GM21360 (cell line): ENCODE data around the gene SSTR4.
"Not testable (repeated sequence)": the region's sequence is repeated elsewhere in the genome, so short reads cannot be mapped to it uniquely, and the experiment has no call there.

Experiments used
- ATAC-seq: cut with Tn5 transposase; IDR thresholded peaks from one replicate; pipeline ENCODE4 v1.9.1; 2021; ENCODE audit warnings: mild to moderate bottlenecking, moderate library complexity; ENCODE audit not compliant: unreplicated experiment

Gene SSTR4

DNA sequence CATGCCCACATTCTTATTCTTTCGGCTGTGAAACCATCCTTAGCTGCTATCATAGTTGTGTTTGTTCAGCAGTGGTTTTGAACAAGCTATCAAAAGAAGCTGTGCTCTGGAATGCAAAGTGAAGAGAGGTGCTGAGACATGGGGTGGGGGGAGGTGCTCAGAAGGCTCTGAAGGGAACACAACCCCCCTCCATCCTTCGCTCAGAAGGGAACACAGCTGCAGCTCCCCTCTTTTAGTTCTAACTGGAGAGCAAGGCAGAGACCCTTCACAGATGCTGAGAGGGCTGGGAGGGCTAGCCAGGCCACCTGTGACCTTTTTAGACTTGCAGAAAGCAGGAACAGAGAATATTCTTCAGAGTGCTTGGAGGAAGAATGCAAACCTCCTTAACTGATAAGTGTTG, 17.6 kb upstream of the SSTR4 start:
- no peak for ATAC-seq

DNA sequence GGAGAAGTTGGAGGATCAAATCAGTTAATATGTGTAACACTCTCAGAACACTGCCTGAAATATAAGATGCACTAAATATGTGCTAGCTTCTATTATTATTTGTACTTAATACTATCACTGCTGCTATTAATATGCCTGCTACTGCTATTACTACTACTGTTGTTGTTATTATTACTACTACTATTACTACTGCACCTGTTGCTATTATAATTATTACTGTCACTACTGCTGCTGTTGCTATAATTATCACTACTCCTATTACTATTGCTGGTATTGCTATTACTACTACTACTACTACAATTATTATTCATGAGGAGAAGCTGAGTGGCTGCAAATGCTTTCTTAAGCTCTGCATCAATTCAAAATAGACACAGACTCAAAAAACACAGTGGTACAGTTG, 16.7 kb upstream of the SSTR4 start:
- no peak for ATAC-seq

DNA sequence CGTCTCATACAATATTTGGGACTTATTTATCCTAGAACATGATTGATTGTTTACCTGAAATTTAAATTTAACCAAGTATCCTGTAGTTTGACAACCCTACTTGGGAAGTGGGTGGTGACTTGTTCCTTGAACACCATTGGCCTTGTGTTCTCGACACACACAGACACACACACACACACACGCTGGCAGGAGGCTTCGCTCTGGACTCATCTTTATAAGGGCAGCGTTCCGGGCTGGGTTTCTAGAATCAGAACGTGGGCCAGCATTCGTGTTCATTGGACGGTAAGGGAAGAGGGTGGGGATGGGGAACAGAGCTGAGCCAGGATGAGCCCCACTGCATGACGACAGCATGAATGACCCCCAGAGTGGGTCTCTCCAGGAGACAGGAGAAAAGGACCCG, 16.2 kb upstream of the SSTR4 start:
- no peak for ATAC-seq

DNA sequence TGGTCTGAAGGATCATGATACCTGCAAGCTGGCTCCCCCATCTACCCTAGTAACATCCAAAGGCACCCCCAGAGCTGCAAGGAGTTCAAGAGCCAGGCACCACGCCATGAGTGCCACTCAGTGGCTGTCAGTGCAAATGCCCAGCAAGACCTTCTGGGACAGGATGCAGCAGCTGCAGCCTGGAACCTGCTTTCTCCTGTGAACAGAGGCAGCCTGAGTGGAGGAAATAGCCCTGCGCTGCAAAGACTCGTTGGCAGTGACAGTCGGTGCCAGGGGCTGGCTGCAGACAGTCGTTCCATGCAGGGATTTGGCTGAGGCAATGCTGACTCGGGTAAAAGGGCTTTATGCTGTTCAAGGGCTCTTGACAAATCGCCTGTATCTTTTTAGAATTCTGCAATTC, 15.7 kb upstream of the SSTR4 start:
- no peak for ATAC-seq

DNA sequence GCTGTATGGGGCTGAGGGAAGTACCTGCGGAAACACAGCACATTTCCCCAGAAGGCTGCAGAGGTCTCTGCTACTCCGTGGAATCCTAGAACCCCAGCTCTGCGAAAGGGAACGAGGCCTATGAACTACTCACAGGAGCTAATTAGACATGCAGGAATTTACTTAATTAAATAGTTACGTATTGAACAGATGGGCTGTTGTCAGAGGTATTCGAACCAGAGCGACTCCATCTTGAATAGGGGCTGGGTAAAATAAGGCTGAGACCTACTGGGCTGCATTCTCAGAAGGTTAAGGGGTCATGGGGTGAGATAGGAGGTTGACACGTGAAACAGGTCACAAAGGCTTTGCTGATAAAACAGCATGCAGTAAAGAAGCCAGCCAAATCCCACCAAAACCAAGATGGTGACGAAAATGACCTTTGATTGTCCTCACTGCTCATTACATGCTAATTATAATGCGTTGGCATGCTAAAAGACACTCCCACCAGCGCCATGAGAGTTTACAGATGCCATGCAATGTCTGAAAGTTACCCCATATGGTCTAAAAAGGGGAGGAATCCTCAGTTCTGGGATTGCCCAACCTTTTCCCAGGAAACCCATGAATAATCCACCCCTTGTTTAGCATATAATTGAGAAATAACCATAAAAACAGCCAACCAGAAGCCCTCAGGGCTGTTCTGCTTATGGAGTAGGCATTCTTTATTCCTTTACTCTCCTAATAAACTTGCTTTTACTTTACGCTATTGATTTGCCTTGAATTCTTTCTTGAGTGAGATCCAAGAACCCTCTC, 14.7 kb upstream of the SSTR4 start:
- ATAC-seq, result no peak

DNA sequence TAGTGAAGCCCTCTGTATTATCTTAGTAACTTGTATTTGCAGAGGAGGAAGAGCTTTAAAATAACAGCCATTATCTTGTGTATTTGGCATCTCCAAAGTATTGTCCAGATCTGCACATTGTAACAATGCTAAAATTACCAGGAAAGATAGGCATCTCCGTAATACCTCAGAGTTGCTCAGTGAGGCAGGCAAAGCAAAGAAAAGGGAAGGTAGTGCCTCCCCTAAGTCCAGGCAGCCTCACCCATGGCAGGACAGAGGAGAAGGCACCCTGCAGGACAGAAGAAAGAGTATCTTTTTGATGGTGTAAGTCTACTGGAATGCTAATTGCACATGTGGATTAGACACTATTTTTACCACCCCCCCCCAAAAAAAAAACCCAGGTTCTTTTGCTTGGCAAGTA, 13.6 kb upstream of the SSTR4 start:
- no peak for ATAC-seq

DNA sequence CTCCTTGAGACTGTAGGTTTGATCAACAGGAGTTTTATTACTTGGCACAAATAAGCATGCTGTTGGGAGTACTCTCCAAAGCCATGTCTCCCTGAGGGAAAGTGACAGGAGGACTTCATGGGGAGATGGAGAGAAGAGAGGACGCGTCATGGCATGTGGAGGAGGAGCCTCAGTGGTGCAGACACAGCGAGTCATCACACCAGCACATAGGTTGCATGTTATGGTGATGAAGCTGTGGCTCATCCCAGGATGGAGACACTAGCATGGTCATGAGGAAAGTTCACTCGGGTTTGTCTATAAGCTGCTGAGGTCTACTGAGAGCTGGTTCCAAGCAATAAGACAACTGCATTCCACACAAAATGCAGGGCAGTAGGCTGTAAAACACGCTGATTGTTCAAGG, 13.2 kb upstream of the SSTR4 start:
- ATAC-seq, result no peak

DNA sequence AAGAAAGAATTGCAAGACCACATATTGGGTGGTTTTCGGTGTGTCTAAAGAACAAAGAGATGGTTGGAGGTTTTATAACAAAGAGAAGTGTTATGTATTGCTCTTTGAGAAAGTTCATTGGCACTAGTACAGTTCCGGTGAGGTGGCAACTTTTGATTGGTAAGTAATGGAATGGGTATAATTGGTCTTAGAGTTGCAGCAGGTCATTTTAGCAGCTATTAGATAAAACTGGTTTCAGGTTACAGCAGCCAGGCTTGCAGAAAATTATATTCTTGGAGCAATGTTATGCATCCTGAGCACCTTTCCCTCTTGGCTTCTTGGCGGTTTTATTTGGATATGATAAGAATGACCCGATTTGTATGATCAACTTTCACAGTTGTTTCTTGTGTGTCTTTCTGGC, 12.3 kb upstream of the SSTR4 start:
- no peak for ATAC-seq

DNA sequence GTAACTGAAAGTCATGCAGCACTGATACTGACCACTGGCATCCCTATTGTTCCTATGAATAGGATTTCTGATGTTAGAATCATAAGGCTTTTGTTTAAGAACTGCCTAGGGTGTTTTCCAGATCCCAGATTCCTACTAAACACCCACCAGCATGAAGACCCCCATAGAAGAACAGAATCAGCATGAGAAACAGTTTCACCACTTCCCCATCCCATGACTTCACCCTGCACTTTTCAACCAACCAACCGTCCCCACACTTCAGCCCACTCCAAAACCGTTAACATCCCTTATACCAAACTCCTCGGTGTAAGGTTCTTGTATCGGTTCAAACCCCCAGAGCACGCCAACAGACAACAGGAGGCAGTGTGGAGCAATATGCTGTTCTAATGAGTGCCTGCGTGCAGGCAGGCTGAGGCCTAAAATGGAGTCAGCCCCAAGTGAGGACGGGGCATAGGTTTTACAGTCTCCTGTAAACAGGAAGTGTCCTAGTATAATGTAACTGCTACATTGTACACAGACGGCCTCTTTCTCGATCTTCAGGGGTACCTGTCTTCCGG, 11.4 kb upstream of the SSTR4 start:
- ATAC-seq, result no peak

DNA sequence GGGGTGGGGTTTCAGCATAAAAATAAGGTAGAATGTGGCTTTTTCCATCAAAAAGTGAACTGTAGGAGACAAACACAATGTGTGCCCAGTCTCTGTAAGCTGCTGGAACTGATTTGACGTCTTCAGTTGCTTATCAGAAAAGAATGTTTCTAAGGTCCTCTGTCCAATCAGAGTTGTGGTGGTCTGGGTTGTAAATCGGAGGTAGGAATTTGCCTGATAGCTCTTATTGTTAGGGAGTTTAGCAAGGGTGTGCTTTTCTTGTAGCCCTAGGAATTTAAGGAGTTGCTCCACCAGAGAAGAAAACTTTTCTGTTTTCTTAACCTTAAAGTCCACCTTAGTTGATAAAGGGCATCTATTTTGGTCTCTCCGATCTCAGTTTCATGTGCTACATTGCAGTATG, 10.4 kb upstream of the SSTR4 start:
- ATAC-seq, result no peak

DNA sequence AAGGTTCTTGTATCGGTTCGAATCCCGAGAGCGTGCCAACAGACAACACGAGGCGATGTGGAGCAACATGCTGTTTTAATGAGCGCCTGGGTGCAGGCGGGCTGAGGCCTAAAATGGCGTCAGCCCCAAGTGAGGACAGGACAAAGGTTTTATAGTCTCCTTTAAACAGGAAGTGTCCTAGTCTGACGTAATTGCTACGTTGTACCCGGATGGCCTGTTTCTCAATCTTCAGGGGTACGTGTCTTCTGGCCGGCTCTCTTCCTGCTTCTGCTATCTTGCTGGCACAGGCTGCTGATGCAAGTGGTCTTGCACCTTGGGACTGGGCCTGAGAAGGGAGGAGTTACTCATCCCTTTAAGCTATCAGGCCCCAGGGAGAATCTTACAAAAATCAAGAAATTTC, 9.6 kb upstream of the SSTR4 start:
- ATAC-seq, result not testable (repeated sequence)

DNA sequence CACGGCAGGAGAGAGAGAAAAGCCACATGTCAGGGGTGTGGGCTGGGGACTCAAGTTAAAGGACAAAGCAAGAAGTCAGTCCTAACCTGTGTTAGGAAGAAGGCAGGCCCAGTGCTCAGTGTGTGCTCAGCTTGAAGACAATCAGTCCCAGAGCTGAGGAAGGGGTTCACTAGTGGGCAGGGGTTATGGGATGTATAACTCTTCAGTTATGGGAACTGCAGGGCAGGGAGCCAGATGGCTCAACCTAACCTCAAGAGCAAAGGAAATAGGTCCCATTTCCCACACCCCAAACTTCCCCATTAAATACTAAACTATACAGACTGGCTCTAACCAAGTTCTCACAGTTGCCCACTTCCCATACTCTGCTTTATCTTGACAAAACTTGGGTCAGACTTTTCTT, 7.4 kb upstream of the SSTR4 start:
- ATAC-seq, result no peak

DNA sequence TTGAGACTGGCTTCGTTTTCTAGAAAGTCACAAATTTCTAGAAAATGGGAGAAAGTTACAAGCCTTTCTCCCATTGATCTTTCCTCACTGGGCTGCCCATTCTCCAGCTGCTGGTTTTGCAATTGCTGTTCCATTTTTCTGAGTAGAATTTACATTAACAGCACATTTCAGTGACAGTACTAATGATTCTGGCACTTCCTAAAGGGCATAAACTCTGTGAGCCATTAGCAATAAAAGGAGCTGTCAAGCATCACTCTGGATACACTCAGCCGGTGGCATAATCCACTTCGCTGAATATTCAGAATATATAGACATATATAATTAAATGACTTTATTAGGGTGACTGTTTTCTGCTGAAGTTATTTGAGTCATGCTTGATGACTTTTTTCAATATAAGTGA, 6.7 kb upstream of the SSTR4 start:
- no peak for ATAC-seq

DNA sequence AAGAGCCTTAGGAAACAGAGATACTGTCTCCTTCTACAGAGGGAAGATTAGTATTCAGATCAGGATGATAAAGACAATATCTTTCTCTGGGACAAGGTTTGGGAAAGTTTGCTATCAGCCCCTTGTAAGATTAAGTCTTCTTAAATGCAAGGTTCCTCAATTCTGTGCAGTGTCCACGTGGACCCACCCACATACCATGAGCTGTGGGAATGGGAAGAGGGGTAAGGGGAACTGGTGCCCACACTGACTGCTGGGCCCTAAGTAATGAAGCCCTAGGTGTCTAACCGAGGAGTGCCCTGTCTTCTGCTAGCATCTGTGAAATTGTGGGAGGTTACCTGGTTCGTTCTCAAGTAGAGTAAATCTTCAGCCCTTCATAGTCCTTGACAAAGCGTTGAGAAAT, 5.8 kb upstream of the SSTR4 start:
- no peak for ATAC-seq

DNA sequence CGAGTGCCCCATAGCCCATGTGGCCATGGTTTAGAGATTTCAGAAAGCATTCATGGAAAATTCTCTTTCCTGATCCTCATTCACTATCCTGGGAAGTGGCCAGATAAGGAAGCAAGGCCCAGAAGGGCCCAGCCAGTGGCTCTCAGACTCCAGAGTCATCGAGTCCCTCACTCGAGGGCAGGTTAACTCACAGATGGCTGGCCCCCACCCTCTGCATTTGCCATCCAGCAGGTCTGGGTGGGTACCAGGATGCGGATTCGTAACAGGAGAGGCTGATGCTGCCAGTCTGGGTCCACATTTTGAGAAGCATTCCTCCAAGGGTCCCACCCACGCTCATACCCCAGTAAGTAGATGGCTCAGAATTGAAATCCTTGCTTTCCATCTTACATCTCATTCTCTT, 3.8 kb upstream of the SSTR4 start:
- ATAC-seq, result no peak

DNA sequence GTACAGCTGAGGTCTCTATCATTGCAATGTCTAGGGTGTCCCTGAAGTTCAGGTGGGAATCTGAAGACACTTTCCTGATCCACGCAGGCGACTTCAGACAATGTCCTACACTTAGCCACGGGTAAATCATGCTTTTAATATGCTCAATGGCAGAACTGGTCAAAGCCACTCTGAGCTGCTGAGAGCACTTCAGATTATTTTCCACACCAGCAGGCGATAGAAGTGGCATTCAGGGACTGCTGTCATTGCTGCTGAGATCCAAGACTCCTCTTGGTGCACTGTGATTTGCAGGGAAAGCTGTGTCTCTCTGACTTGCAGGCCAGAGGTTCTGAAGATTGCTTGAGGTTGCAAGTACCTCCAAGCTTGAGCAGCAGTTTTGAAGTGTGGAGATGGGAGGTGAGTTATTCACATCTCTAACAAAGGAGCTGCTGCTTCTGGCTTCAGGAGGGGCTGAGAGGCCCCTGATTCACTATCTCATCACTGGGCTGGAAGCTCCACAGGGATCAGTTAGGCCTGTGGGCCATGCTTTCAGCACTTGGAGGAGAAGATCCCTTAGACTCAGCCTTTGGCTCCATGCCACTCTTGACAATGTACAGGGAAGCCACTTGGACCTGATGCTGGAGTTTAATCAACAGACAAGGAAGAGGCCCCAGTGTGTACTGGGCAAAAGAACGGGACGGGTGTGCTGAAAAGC, 2.9 kb upstream of the SSTR4 start:
- no peak for ATAC-seq

DNA sequence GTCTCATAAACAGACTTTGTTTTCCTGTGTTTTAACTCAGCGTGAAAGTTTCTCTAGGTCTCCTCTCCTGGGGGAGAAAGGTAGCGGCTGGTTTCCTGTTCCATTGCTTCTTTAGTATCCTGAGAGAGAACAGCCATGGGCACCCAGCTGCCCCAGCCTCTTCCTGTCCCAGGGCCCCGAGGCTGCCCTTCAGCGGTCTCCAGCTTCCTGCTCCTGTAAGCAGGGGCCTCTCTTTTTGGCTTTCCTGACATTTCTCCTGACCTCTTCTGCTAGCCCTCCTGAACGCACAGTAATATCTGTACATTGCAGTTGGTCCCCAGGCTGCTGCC, 2.4 kb upstream of the SSTR4 start:
- ATAC-seq, result no peak

DNA sequence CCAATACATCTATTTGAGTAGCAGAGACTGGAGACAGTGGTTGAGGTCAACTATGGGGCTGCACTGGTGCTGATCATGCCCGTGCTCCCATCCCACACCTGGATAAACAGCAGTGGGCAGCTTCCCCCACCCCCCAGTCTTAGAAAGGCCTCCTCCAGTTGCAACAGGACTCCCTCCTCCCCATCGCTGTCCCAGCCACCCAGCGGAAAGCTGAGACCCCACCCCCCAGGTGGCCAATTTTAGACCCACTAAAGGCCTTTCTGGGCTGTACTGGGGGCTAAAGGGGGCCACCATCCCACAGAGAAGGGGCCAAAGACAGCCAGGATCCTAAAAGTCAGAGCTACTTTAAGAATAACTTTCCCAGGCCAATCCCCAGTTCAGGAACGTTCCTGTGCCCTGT, 1.2 kb upstream of the SSTR4 start:
- no peak for ATAC-seq

DNA sequence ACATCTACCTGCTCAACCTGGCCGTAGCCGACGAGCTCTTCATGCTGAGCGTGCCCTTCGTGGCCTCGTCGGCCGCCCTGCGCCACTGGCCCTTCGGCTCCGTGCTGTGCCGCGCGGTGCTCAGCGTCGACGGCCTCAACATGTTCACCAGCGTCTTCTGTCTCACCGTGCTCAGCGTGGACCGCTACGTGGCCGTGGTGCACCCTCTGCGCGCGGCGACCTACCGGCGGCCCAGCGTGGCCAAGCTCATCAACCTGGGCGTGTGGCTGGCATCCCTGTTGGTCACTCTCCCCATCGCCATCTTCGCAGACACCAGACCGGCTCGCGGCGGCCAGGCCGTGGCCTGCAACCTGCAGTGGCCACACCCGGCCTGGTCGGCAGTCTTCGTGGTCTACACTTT, 619 bp downstream of the SSTR4 start:
- no peak for ATAC-seq

DNA sequence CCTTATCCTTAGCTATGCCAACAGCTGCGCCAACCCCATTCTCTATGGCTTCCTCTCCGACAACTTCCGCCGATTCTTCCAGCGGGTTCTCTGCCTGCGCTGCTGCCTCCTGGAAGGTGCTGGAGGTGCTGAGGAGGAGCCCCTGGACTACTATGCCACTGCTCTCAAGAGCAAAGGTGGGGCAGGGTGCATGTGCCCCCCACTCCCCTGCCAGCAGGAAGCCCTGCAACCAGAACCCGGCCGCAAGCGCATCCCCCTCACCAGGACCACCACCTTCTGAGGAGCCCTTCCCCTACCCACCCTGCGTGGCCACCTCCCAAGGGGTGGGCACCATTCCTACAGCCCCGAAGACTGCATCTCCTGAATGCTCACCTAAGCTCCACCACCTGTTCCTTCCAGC, 1.3 kb downstream of the SSTR4 start:
- no peak for ATAC-seq

DNA sequence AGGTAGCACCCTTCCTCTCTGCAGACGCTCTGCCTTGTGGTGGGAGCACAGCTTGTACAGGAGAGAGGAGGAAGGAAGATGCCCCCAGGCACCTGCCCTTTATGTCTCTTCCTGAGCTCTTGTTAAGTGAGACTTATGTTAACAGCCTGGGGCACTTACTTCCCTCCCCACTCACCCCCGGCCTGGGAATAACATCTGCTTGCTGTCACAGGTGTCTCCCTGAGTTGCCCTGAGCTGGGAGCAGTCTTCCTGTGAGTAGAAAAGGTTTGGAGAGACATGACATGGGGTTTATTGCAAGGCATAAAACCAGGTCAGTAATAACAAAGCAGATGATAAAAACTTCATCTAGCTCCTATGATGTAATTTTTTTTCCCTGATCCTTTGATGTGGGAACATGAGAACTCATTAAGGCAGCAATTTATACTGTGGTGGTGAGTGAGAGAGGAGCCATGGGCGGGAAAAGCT, 1.9 kb downstream of the SSTR4 start:
- no peak for ATAC-seq

DNA sequence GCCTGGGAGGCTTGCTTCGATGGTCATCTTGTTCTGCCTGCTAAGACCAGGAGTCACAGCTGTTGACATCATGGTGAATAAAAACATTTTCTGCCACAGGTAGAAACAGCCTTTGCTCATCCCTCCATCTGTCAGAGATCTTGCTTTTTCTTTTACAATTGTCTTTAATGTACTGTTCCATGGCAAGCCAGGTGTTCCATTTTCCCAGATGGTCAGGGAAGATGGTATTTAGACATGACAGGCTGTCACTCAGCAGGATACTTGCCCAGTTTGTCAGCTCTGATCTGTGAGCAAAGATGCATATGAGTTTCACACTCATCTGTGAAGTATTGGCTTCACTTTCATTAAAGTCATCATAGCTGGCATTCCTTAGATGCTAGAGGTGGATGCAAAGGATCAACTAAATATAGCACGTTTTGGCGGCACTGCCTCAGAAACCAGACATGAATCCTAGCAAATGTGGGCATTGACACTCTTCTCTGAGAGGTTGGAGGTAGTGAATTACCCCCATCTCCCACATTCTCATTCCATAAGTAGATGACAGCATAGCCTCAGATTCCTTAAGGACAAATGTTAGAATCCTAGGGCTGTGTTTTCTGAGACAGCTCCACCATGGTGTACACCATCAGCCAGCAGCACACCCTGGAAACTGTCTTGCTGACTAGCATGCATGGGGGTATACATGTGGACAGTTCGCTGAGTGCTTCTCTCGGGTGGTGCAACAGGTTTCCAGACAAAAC, 4.2 kb downstream of the SSTR4 start:
- no peak for ATAC-seq
